CD1c-positive myeloid dendritic cell (primary cell): Measurements from ENCODE around the gene CELF2.

ENCODE experiments used
- DNase-seq: peaks from one replicate; pipeline ENCODE4 v3.0.0-alpha.2; 2016; ENCODE audit errors: extremely low spot score

Gene CELF2

DNA sequence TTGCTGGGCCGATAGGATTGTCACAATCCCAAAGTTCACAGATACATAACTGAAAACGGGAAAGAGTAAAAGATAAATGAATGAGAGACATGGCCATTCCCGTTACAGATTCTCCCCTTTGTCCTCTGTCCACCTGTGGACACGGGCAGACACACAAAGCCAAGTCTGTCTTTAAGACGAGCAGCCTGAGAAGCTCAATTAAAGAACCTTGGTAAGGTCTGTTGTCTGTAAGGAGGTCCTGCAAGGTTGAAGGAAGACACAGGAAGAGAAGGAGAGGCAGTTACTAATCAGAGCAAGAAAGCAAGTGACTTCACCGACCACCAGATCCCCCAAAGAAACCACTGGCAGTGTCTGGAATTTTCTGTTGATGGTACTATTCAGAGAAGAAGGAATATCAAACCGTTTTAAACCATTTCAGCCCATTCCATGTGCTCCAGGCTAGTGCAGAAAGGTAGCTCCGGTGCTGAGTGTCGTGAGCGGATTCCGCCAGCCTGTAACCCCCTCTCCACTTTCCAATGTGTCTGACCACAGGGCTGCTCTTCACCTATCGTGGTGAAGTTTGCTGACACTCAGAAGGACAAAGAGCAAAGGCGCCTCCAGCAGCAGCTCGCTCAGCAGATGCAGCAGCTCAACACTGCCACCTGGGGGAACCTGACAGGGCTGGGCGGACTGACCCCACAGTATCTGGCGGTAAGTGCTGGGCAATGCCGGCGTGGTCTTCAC is 252.6 kb downstream of the CELF2 start:
- DNase-seq, result peak; percentile 49

DNA sequence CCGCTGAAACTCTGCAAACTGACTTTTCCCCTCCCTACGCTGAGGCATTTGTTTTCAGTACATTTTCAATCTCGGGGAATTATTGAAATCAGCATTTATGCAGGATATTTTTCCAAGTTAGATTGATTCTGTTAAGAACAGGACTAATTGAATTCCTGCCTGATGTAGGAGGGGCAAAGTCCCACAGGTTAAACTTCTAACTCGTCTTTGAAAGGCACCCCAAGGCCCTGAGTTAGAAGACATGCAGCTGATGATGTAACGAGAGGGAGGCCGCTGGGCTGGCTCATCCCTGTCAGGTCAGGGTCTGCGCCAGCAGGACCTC is 253.1 kb downstream of the CELF2 start:
- no peak for DNase-seq

GRCh38 chr10:11272915-11273389 is 255.3 kb downstream of the CELF2 start:
- DNase-seq, result peak; percentile 89

- no peak for DNase-seq
Observed at GRCh38 chr10:11274452-11274851, 256.8 kb downstream of the CELF2 start.

- no peak for DNase-seq
Observed at GRCh38 chr10:11275651-11276050, 258.0 kb downstream of the CELF2 start.

GRCh38 chr10:11276449-11276990 is 258.8 kb downstream of the CELF2 start:
- no peak for DNase-seq

GRCh38 chr10:11279314-11279713 is 261.6 kb downstream of the CELF2 start:
- DNase-seq, result no peak

DNA sequence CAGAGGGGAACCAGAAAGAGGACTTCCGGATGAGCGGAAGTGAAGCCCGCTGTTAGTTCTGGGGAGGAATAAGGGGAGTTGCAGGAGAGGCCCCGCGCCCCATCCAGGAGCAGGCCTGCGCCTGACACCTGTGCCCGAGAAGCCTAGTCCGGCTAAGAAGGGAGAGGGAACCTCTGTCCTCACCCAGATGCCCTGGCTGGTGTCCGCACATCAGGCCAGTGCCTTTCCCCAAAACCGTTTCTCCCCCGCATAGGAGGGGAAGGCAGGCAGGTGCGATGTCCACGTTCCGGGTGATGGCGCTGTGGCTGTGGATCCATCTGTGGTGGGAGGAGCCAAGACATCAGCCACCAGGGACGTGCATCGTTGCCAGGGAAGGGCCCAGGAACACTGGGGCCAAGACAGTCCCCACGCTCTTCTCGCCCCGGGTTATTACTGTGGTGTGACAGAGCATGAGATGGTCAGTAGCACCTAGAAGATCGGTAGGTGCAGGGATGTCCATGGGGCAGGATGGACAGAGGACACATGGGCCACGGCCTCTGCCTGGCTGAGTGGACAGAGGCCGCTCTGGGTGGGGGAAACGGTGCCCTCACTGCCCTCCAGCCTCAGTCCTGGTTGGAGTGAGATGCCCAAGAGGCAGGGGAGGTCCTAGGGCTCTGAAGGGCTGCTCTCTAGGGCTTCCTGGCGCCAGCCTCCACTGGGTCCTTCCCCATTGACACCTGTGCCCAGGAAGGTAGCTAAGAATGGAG is 262.7 kb downstream of the CELF2 start:
- no peak for DNase-seq

DNA sequence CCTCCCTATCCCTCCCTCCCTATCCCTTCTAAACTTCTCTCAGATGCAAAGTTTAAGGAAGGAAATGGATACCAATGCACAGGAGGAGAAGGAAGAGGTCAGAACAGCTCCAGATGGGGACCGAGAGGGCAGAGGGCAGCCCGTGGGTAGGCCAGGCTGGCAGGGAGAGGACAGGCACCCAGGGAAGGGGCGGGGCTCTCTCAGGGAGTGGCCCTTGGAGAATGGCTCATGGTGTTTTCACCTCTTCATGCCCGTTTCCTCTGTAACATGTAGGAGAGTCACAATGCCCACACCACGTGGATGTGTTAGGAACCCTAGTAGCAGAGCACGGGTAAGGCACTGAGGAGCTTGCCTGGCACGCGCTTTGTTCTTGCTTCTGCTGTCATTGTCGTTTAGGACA is 264.5 kb downstream of the CELF2 start:
- DNase-seq, result peak; percentile 10

GRCh38 chr10:11282661-11283060 is 265.0 kb downstream of the CELF2 start:
- no peak for DNase-seq

GRCh38 chr10:11284291-11285085 is 266.8 kb downstream of the CELF2 start:
- no peak for DNase-seq

DNA sequence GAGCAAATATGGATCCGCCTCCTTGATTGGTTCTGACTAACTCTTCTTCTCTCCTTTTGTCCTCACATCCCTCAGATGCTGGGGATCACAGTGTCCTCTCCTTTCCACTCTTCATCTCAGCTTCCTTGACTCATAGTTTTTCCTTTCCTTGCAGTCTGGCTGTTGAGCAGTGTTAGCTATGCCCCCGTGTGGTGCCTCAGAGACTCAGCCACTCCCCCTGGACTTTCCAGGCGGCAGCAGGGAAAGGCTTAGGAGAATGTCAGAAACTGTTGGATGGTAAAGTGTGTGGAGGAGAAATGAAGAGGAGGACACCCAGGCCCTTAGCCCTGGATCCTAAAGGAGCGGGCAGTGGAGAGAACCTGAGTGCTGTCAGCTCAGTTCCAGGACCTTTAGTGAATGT is 267.5 kb downstream of the CELF2 start:
- no peak for DNase-seq

DNA sequence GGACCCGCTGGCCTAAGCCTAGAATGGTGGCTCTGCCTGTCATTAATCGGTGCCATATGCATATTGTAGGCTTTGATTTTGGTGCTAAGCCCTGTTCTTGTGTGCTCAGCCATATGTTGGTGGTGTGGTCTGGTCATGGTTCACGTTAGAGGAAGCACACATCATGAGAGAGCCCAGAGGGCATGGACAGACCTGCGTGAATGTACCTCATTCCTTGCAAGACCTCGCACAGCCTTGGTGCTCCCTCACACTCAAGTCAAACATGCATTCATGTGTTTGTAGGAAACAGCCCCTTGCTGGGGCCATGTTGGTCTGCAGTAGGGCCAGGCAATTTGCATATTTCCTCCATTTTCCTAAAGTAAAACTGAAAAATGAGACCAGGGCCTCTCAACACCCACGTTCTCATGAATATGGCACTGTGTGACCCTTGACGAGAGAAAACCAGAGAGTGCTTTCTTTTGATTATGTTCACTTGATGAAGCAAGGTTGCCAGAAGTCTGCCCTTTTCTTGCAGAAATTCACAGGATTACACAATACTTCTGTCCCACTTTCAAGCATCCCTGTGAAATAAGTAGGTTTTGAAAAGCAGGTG is 268.7 kb downstream of the CELF2 start:
- peak; percentile 1 for DNase-seq

DNA sequence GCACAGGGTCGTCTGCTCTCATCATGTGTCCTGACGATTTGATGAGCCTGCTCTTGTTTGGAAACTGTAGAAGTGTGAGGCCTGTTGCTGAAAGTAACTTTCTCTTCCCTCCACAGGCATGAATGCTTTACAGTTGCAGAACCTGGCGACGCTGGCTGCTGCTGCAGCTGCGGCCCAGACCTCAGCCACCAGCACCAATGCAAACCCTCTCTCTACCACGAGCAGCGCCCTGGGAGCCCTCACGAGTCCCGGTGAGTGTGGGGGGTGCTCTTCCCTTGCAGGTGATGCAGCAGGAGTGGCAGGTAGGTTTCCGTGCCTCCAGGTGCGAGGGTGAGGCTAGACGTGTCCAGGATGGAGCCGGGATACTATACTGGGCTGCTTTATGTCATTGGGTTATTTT is 270.6 kb downstream of the CELF2 start:
- no peak for DNase-seq

GRCh38 chr10:11290156-11290890 is 272.7 kb downstream of the CELF2 start:
- no peak for DNase-seq

DNA sequence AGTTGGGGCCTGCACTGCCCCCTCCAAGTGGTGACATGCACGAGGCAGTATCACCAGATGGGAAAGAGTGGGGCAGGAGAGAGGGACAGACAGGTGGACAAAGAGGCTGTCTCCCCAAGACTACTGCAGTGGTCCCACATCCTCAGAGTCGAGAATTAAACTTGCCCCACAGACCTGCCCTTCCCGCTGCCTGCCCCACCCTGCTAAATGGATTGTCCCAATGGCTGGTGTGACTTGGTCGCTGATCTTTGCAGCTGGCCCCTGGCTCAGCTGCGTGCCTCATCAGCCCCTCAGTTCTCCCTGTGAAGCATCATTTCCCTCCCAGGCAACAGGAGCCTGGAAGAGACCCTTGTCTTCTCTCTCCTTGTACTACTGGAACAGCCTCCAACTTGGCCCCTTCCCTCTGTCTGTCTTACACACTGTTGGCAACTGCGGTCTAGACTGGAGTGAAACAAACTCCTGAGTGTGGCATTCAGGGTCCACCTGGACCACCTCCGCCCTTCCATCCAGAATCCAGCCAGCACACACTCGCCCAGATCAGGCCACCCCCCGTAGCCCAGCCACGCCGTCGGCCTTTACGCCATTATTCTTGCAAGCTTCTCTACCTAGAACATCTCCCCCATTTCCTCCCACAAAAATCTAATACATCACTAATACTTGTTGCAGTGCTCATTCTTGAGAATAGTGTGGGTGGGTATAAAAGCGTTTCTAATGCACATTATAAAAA is 275.1 kb downstream of the CELF2 start:
- no peak for DNase-seq

- no peak for DNase-seq
Observed at GRCh38 chr10:11293332-11293731, 275.7 kb downstream of the CELF2 start.

DNA sequence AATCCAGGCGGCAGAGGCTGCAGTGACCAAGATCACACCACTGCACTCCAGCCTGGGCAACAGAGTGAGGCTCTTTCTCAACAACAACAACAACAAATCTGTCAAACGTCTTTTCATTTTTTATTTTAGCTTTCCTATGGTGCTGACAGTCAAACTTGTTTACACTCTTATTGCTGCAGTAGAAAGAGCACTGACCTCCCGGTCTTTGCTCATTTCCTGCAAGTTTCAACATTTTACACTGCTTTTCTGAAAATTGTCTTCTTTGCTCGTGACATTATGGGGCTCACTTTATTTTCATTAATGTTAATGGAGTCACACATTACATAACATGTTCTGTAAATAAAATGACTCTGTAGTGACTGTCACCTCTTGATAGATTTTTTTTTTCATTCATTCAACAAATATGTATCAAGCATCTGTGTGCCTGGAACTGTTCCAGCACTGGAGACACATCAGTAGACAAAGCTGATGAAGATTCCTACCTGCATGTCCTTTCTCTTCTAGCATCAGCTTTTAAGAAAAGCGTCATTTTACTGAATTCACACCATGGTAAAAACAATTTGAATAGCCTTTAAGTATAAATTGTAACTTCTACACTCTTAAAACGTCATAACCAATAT is 277.3 kb downstream of the CELF2 start:
- DNase-seq, result no peak

- no peak for DNase-seq
Observed at GRCh38 chr10:11295492-11295891, 277.8 kb downstream of the CELF2 start.

DNA sequence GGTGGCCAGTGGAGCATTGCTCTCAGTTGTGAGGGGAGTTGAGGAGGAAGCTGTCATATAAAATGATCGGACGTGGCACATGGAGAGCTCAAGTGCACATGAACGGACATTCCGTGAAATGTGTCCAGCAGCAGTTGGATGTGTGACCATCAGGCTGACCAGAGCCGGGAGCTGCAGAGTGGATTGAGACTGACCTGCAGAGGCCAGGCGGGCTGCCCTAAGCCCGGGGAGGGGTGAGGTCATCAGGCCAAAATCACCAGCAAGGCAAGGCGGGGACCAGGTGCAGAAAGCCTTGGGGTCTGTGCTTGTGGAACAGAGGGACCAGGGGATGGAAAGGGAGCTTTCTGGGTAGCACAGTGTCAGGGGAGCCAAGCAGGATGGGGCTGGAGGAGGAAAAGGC is 279.5 kb downstream of the CELF2 start:
- DNase-seq, result no peak
